ENCODE measurements around the gene ZNF124. TPM values are rescaled to one million over a fixed set of nuclear protein-coding genes. Genes with fewer than 3 reads are reported as not detected.

The ZNF124 gene
- total RNA-seq, 1 experiment from 2014 or later: 23.6 TPM

- DNase-seq (ENCODE audit: low read depth): no peak
Measured at GRCh38 chr1:247113733-247114271, 58.0 kb downstream of the ZNF124 start.

DNA sequence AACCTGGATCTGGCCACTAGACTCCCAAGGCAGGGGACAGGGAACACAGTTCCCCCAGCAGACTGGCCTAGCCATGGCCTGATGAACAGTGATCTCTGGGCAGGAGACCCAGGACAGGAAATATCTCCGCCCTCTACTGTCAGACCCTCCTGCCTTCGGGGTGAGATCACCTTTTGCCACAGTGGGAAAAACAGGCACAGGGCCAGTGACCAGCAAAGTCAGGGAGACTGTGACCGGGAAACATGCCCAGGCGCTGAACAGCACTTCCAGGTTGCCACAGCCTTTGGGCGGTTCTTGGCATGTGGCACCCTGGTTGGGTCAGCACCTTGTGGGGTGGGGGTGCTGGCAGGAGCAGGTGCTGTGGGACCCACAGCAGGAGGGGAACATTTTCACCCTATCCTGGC is 58.7 kb downstream of the ZNF124 start:
- DNase-seq (ENCODE audit: low read depth): no peak

GRCh38 chr1:247112479-247112781 is 59.4 kb downstream of the ZNF124 start:
- no peak for DNase-seq (ENCODE audit: low read depth)

DNA sequence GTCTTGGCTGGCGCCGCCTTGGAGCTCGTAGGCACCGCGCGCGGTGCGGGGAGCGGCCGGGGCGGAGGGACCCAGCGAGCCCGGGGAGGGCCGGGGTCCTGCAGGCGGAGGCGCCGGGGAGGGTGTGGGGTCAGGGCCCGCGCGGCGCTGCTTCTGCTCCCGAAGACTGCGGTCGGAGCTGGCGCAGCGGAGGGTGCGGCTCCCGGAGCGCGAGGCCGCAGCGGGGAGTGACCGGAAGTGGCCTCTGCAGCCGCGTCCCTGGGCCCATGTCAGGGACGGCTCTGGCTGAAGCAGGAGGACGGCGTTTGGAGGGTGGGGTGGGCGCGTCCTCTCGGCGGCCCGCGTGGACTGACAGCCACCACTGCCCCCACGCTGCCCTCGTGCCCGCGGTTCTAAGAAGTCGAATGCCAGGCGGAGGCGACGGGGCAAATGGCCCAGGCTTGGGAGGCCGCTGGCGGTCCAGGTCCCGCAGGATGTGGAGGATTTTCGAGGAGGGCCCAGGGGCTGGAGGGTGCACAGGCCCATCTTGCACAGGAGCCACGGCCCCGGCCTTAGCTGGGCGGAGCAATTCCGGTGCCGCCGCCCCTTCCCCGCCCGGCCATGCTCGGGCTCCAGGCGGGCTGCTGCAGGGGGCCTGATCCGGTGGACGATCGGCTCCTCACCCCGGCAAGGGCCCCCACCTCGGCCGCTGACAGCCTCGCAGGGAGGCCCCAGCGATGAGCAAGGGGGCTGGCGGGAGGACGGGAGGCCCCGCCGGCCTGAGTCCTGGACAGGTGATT is 59.9 kb downstream of the ZNF124 start:
- no peak for DNase-seq (ENCODE audit: low read depth)

DNA sequence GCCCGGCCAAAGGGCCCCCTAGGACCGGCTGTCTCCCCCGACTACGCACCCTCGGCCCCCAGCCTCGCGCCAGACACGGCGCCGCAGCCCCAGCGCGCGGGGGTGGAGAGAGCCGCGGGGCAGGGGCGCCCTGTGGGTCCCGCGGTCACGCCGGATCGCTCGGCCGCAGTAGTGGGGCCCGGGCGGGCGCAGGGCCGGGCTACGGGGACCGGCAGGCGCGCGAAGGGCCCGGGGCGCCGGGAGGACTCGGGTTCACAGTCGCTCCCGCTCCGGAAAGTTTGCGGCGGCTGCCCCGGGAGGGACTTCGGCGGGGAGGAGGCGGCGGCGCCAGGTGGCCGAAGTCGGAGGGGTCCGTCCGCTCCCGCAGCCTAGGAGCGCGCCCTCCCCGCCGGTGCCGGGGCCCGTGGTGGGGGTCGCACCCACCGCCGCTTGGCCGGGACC is 60.5 kb downstream of the ZNF124 start:
- no peak for DNase-seq (ENCODE audit: low read depth)

GRCh38 chr1:247110627-247111258 is 61.1 kb downstream of the ZNF124 start:
- DNase-seq (ENCODE audit: low read depth): no peak

- DNase-seq (ENCODE audit: low read depth): no peak
Measured at GRCh38 chr1:247107694-247108093, 64.1 kb downstream of the ZNF124 start.

DNA sequence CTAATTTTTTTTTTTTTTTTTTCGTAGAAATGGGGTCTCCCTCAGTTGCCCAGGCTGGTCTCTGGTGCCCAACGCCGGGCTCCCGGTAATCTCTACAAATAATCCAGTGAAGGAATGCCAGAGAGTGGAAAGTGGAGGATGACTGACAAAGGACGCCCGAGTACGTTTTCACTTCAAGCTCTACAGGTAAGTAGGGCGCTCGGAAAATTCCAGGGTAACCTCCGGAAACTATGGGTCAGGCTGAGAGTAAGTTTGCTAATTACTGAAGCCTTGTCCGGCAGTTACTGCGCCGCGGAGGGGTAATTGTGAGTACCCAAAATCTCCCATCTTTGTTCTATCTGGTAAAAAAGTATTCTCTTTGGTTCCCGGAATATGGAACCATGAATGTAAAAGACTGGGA is 65.9 kb downstream of the ZNF124 start:
- no peak for DNase-seq (ENCODE audit: low read depth)

Small RNAs within 50 kb of the gene (small RNA-seq; reads per million reads assigned to genes)
- gene AL390728.3 (not detected), gene RNA5SP82 (not detected)

Other genes with a start within 250 kb of the ZNF124 start
- gene AHCTF1, start 240.1 kb downstream of the ZNF124 start, total RNA-seq (2014; rRNA removed; shearing (Covaris generic)): 28.4 and 30.1 TPM in 2 replicates
- gene ZNF695, start 164.0 kb downstream of the ZNF124 start, total RNA-seq (2014; rRNA removed; shearing (Covaris generic)): 5.7 and 10.9 TPM in 2 replicates
- 3.3 and 3.6 TPM in 2 replicates for gene ZNF670, start 93.2 kb downstream of the ZNF124 start, total RNA-seq (2014; rRNA removed; shearing (Covaris generic))
- gene ZNF669, start 67.7 kb downstream of the ZNF124 start, total RNA-seq (2014; rRNA removed; shearing (Covaris generic)): 6.6 and 8.5 TPM in 2 replicates
- gene VN1R5, start 84.1 kb upstream of the ZNF124 start, total RNA-seq (2014; rRNA removed; shearing (Covaris generic)): not detected in 2 replicates
- 43.8 and 45.4 TPM in 2 replicates for gene ZNF496, start 159.8 kb upstream of the ZNF124 start, total RNA-seq (2014; rRNA removed; shearing (Covaris generic))
- 10.3 TPM in 2 replicates for gene NLRP3, start 244.2 kb upstream of the ZNF124 start, total RNA-seq (2014; rRNA removed; shearing (Covaris generic))